HEK293 (cell line): ENCODE data around the gene SHMT2.

ENCODE experiments used
- FEZF1 ChIP-seq: fragments of 450-650 bp; formaldehyde crosslinking; IDR thresholded peaks from 2 replicates; pipeline ENCODE4 v1.5.1; 2016; ENCODE audit warnings: missing biosample characterization, missing genetic modification characterization
- ZNF280C ChIP-seq: fragments of 450-650 bp; formaldehyde crosslinking; IDR thresholded peaks from 2 replicates; pipeline ENCODE4 v1.5.1; 2016; ENCODE audit warnings: missing biosample characterization, missing genetic modification characterization
- TF ChIP-seq, protein P1 (sequence below): fragments of 450-650 bp; formaldehyde crosslinking; IDR thresholded peaks from 2 replicates; pipeline ENCODE4 v1.5.1; 2016; ENCODE audit warnings: missing biosample characterization, missing genetic modification characterization
- TF ChIP-seq, protein P2 (sequence below): fragments of 450-650 bp; formaldehyde crosslinking; IDR thresholded peaks from 2 replicates; pipeline ENCODE4 v1.5.1; 2016; ENCODE audit warnings: missing biosample characterization, missing genetic modification characterization, low read depth

DNA sequence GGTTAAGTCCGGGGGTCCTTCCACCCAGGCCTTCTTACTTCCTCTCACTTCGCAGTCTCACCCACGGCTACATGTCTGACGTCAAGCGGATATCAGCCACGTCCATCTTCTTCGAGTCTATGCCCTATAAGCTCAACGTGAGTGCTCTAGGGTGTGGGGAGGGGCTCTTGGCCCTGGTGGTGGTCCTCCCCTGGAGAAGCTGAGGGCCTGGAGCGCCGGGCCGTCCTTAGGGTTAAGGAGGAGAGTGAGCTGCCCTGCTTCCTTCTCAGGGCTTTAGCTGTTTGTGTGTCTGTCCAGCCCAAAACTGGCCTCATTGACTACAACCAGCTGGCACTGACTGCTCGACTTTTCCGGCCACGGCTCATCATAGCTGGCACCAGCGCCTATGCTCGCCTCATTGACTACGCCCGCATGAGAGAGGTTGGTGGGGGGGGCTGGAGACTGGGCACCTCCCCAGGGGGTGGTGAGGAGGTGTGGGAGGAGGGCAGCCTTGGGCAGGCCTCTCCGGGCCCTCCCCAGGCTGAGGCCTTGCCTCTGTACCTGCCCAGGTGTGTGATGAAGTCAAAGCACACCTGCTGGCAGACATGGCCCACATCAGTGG is 2.7 kb downstream of the SHMT2 start:
- TF ChIP-seq ZNF280C (no peak), FEZF1 (no peak)
- TF ChIP-seq, protein P1, sequence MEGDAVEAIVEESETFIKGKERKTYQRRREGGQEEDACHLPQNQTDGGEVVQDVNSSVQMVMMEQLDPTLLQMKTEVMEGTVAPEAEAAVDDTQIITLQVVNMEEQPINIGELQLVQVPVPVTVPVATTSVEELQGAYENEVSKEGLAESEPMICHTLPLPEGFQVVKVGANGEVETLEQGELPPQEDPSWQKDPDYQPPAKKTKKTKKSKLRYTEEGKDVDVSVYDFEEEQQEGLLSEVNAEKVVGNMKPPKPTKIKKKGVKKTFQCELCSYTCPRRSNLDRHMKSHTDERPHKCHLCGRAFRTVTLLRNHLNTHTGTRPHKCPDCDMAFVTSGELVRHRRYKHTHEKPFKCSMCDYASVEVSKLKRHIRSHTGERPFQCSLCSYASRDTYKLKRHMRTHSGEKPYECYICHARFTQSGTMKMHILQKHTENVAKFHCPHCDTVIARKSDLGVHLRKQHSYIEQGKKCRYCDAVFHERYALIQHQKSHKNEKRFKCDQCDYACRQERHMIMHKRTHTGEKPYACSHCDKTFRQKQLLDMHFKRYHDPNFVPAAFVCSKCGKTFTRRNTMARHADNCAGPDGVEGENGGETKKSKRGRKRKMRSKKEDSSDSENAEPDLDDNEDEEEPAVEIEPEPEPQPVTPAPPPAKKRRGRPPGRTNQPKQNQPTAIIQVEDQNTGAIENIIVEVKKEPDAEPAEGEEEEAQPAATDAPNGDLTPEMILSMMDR (tag by site-specific recombination) = no peak
- TF ChIP-seq, protein P2, sequence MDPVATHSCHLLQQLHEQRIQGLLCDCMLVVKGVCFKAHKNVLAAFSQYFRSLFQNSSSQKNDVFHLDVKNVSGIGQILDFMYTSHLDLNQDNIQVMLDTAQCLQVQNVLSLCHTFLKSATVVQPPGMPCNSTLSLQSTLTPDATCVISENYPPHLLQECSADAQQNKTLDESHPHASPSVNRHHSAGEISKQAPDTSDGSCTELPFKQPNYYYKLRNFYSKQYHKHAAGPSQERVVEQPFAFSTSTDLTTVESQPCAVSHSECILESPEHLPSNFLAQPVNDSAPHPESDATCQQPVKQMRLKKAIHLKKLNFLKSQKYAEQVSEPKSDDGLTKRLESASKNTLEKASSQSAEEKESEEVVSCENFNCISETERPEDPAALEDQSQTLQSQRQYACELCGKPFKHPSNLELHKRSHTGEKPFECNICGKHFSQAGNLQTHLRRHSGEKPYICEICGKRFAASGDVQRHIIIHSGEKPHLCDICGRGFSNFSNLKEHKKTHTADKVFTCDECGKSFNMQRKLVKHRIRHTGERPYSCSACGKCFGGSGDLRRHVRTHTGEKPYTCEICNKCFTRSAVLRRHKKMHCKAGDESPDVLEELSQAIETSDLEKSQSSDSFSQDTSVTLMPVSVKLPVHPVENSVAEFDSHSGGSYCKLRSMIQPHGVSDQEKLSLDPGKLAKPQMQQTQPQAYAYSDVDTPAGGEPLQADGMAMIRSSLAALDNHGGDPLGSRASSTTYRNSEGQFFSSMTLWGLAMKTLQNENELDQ (tag by site-specific recombination) = no peak
